D341Med (cell line): Measurements from ENCODE around the gene TMEM132D.
"Not testable (repeated sequence)": the region's sequence is repeated elsewhere in the genome, so short reads cannot be mapped to it uniquely, and the experiment has no call there.

Source experiments
- DNase-seq: peaks from one replicate; pipeline ENCODE4 v3.0.0; 2012; ENCODE audit warnings: low spot score

The TMEM132D gene

GRCh38 chr12:129063600-129063999 lies 840.2 kb downstream of the TMEM132D start:
- DNase-seq: no peak

GRCh38 chr12:129053232-129053631 lies 850.6 kb downstream of the TMEM132D start:
- no peak for DNase-seq

GRCh38 chr12:129052373-129052772 lies 851.5 kb downstream of the TMEM132D start:
- DNase-seq: no peak

GRCh38 chr12:129049917-129050316 lies 853.9 kb downstream of the TMEM132D start:
- no peak for DNase-seq

GRCh38 chr12:129043334-129043733 lies 860.5 kb downstream of the TMEM132D start:
- DNase-seq: not testable (repeated sequence)

GRCh38 chr12:129036135-129036534 lies 867.7 kb downstream of the TMEM132D start:
- no peak for DNase-seq

- no peak for DNase-seq
These were observed 869.1 kb downstream of the TMEM132D start for GRCh38 chr12:129034558-129035289.

GRCh38 chr12:129028844-129029243 lies 875.0 kb downstream of the TMEM132D start:
- DNase-seq: no peak

GRCh38 chr12:129025055-129025454 lies 878.8 kb downstream of the TMEM132D start:
- DNase-seq: no peak
